Peyer's patch (tissue), 4 donors: Measurements from ENCODE around the gene BTBD18. TPM values are rescaled to one million over a fixed set of nuclear protein-coding genes. Genes with fewer than 3 reads are reported as not detected.
A peak's percentile ranks its signal among the peaks of the same experiment; 100 is the strongest.

ENCODE experiments used
- DNase-seq, 3 donors: peaks; one replicate each; pipeline ENCODE4 v3.0.0-alpha.2; 2017 to 2019
- H3K27ac ChIP-seq, 4 donors: fragments of 200-600 bp; sonication (generic); one replicate each; pipeline ENCODE4 v1.5.1; 2016 to 2019
- H3K27me3 ChIP-seq, 2 donors: fragments of 200-600 bp; sonication (generic); one replicate each; pipeline ENCODE4 v1.5.1; 2019
- H3K36me3 ChIP-seq, 3 donors: fragments of 200-600 bp; sonication (generic); one replicate each; pipeline ENCODE4 v1.5.1; 2016 to 2019
- H3K4me1 ChIP-seq, 4 donors: fragments of 200-600 bp; sonication (generic); one replicate each; pipeline ENCODE4 v1.5.1; 2016 to 2019
- H3K4me3 ChIP-seq, 4 donors: fragments of 200-600 bp; sonication (generic); 1 replicate in 3 of 4; 2 replicates in 1 of 4; pipeline ENCODE4 v1.5.1; 2016 to 2019; ENCODE audit warnings: mild to moderate bottlenecking in 1 of 4
- H3K9me3 ChIP-seq, 4 donors: fragments of 200-600 bp; sonication (generic); one replicate each; pipeline ENCODE4 v1.5.1; 2016 to 2019; ENCODE audit warnings: mild to moderate bottlenecking in 1 of 4
- CTCF ChIP-seq, 6 experiments: fragments of 450-650 bp in 4 of 6; fragments of 200-600 bp in 2 of 6; sonication (generic) in 1 of 6; IDR thresholded peaks; one replicate each; pipeline ENCODE4 v1.5.1; 2017 to 2019; ENCODE audit warnings: antibody characterized with exemption in 6 of 6, mild to moderate bottlenecking in 3 of 6, moderate library complexity in 1 of 6
- POLR2A ChIP-seq, 2 donors: fragments of 450-650 bp; IDR thresholded peaks; one replicate each; pipeline ENCODE4 v1.5.1; 2017; ENCODE audit warnings: antibody characterized with exemption in 2 of 2, mild to moderate bottlenecking in 2 of 2, moderate library complexity in 2 of 2
- total RNA-seq, 4 donors: library from RNA; depleted of rRNA; stranded (reverse); fragments of >200 nt; gene quantifications; one replicate each; pipeline ENCODE4 v1.1.0, GENCODE V29; 2016

Gene BTBD18
- total RNA-seq, 4 donors from 2014 or later: not detected

- H3K27ac ChIP-seq: peak overlapping the region in 3 of 4 donors; percentile 50 to 79 (median 74)
- H3K4me3 ChIP-seq: no peak overlapping the region
- TF ChIP-seq POLR2A (IDR thresholded peaks at IDR 0.05): no peak
- TF ChIP-seq CTCF (IDR thresholded peaks at IDR 0.05): no peak
- no peaks in the 10 kb centered on the region for H3K36me3 ChIP-seq
- H3K4me1 ChIP-seq: peaks cover 0 to 94% (median 25%) of the 10 kb centered on the region in 4 donors
- H3K27me3 ChIP-seq: no peaks in the 10 kb centered on the region
- no peak for DNase-seq
- H3K9me3 ChIP-seq: no peaks in the 10 kb centered on the region
Observed at GRCh38 chr11:57787006-57787604, 35.5 kb upstream of the BTBD18 start.

GRCh38 chr11:57786436-57786835 lies 34.8 kb upstream of the BTBD18 start:
- Histone ChIP-seq H3K36me3 (no peaks in the 10 kb centered on the region), H3K4me3 (no peak overlapping the region), H3K4me1 (peaks cover 0 to 94% (median 22%) of the 10 kb centered on the region in 4 donors), H3K9me3 (no peaks in the 10 kb centered on the region), H3K27me3 (no peaks in the 10 kb centered on the region), H3K27ac (peak overlapping the region in 3 of 4 donors; percentile 50 to 79 (median 74))
- DNase-seq: no peak
- TF ChIP-seq POLR2A (IDR thresholded peaks at IDR 0.05) (no peak), CTCF (IDR thresholded peaks at IDR 0.05) (no peak)

- no peaks in the 10 kb centered on the region for H3K36me3 ChIP-seq
- peaks cover 0 to 99% (median 19%) of the 10 kb centered on the region in 4 donors for H3K4me1 ChIP-seq
- no peak for DNase-seq
- TF ChIP-seq POLR2A (IDR thresholded peaks at IDR 0.05) (no peak), CTCF (IDR thresholded peaks at IDR 0.05) (no peak)
- no peaks in the 10 kb centered on the region for H3K9me3 ChIP-seq
- H3K27ac ChIP-seq: peak overlapping the region in 3 of 4 donors; percentile 12 to 79 (median 34)
- no peak overlapping the region for H3K4me3 ChIP-seq
- no peaks in the 10 kb centered on the region for H3K27me3 ChIP-seq
Observed at GRCh38 chr11:57785072-57785471, 33.5 kb upstream of the BTBD18 start.

GRCh38 chr11:57781529-57781943 lies 29.9 kb upstream of the BTBD18 start:
- no peak overlapping the region for H3K4me3 ChIP-seq
- no peaks in the 10 kb centered on the region for H3K36me3 ChIP-seq
- no peaks in the 10 kb centered on the region for H3K9me3 ChIP-seq
- peak overlapping the region in 3 of 4 donors; percentile 80 to 91 (median 88) for H3K27ac ChIP-seq
- TF ChIP-seq CTCF (IDR thresholded peaks at IDR 0.05) (peak in 1 of 6 experiments; percentile 16), POLR2A (IDR thresholded peaks at IDR 0.05) (peak in 1 of 2 donors; percentile 33)
- DNase-seq: peak in 2 of 3 donors; percentile 68 to 78
- no peaks in the 10 kb centered on the region for H3K27me3 ChIP-seq
- peaks cover 0 to 98% (median 19%) of the 10 kb centered on the region in 4 donors for H3K4me1 ChIP-seq

GRCh38 chr11:57779276-57779675 lies 27.7 kb upstream of the BTBD18 start:
- Histone ChIP-seq H3K4me1 (peaks cover 0 to 98% (median 12%) of the 10 kb centered on the region in 4 donors), H3K27ac (peak overlapping the region; percentile 25 to 91 (median 84)), H3K9me3 (no peaks in the 10 kb centered on the region), H3K36me3 (no peaks in the 10 kb centered on the region), H3K27me3 (no peaks in the 10 kb centered on the region), H3K4me3 (peak overlapping the region in 2 of 4 donors; percentile 28 to 41)
- no peak for DNase-seq
- TF ChIP-seq CTCF (IDR thresholded peaks at IDR 0.05) (peak in 3 of 6 experiments; percentile 15 to 30 (median 28)), POLR2A (IDR thresholded peaks at IDR 0.05) (no peak)
